Liver (tissue), 9 donors: ENCODE data around the gene SLC25A12. TPM values are rescaled to one million over a fixed set of nuclear protein-coding genes. Genes with fewer than 3 reads are reported as not detected.

Source experiments
- DNase-seq: peaks from one replicate; pipeline ENCODE4 v3.0.0-alpha.2; 2017; ENCODE audit warnings: low spot score
- H3K27ac ChIP-seq, 2 donors: one replicate each; pipeline ENCODE4 v1.7.0; 2013; ENCODE audit warnings: inconsistent platforms in 2 of 2, low read length in 2 of 2, control low read depth in 1 of 2, low read depth in 1 of 2, mild to moderate bottlenecking in 1 of 2
- H3K27me3 ChIP-seq, 4 donors: one replicate each; pipeline versions ENCODE4 v1.6.1 to v1.7.0; 2013; ENCODE audit warnings: low read length in 3 of 4, inconsistent platforms in 1 of 4, mild to moderate bottlenecking in 1 of 4, moderate library complexity in 1 of 4; ENCODE audit not compliant: control insufficient read depth in 4 of 4, insufficient read depth in 4 of 4
- H3K36me3 ChIP-seq, 4 donors: one replicate each; pipeline versions ENCODE4 v1.6.1 to v1.7.0; 2013; ENCODE audit warnings: low read length in 3 of 4, mild to moderate bottlenecking in 3 of 4, low read depth in 1 of 4, moderate library complexity in 1 of 4; ENCODE audit not compliant: control insufficient read depth in 4 of 4, insufficient read depth in 3 of 4
- H3K4me1 ChIP-seq, 4 donors: one replicate each; pipeline versions ENCODE4 v1.6.1 to v1.7.0; 2013; ENCODE audit warnings: low read length in 3 of 4, mild to moderate bottlenecking in 3 of 4, moderate library complexity in 1 of 4; ENCODE audit not compliant: control insufficient read depth in 4 of 4, insufficient read depth in 4 of 4
- H3K4me3 ChIP-seq, 3 donors: one replicate each; pipeline versions ENCODE4 v1.6.1 to v1.7.0; 2013; ENCODE audit warnings: low read length in 3 of 3, control low read depth in 1 of 3, low read depth in 1 of 3, mild to moderate bottlenecking in 1 of 3
- H3K9ac ChIP-seq, 2 donors: one replicate each; pipeline ENCODE4 v1.7.0; 2013; ENCODE audit warnings: low read length in 2 of 2, mild to moderate bottlenecking in 2 of 2, moderate library complexity in 2 of 2, control low read depth in 1 of 2, low read depth in 1 of 2
- H3K9me3 ChIP-seq, 4 donors: one replicate each; pipeline versions ENCODE4 v1.6.1 to v1.7.0; 2013; ENCODE audit warnings: low read length in 3 of 4; ENCODE audit not compliant: control insufficient read depth in 4 of 4
- ATF3 ChIP-seq: IDR thresholded peaks from 2 replicates; pipeline ENCODE4 v1.6.1; 2016; ENCODE audit warnings: antibody characterized with exemption
- EGR1 ChIP-seq, 2 donors: IDR thresholded peaks; 2 replicates each; pipeline ENCODE4 v1.6.1; 2016 to 2018; ENCODE audit warnings: antibody characterized with exemption in 2 of 2, low read depth in 2 of 2
- FOXA1 ChIP-seq: IDR thresholded peaks from 2 replicates; pipeline ENCODE4 v1.6.1; 2016; ENCODE audit warnings: antibody characterized with exemption
- GABPA ChIP-seq, 2 donors: IDR thresholded peaks in 1 of 2; conservative IDR thresholded peaks in 1 of 2; 2 replicates each; pipeline ENCODE4 v1.6.1; 2016; ENCODE audit warnings: antibody characterized with exemption in 2 of 2, mild to moderate bottlenecking in 1 of 2, moderate library complexity in 1 of 2
- HNF4A ChIP-seq, 2 donors: conservative IDR thresholded peaks; 2 replicates each; pipeline ENCODE4 v1.6.1; 2016; ENCODE audit warnings: antibody characterized with exemption in 2 of 2, mild to moderate bottlenecking in 2 of 2
- HNF4G ChIP-seq: IDR thresholded peaks from 2 replicates; pipeline ENCODE4 v1.6.1; 2016; ENCODE audit warnings: antibody characterized with exemption
- JUND ChIP-seq, 2 donors: IDR thresholded peaks; 2 replicates each; pipeline ENCODE4 v1.6.1; 2016; ENCODE audit warnings: antibody characterized with exemption in 2 of 2
- NR2F2 ChIP-seq: IDR thresholded peaks from 2 replicates; pipeline ENCODE4 v1.6.1; 2016; ENCODE audit warnings: antibody characterized with exemption
- RAD21 ChIP-seq, 2 donors: IDR thresholded peaks; 2 replicates each; pipeline ENCODE4 v1.6.1; 2016; ENCODE audit warnings: antibody characterized with exemption in 2 of 2, mild to moderate bottlenecking in 2 of 2
- RXRA ChIP-seq, 2 donors: IDR thresholded peaks; 2 replicates each; pipeline ENCODE4 v1.6.1; 2017 to 2018; ENCODE audit warnings: antibody characterized with exemption in 2 of 2, mild to moderate bottlenecking in 1 of 2
- SP1 ChIP-seq: IDR thresholded peaks from 2 replicates; pipeline ENCODE4 v1.6.1; 2018; ENCODE audit warnings: antibody characterized with exemption, mild to moderate bottlenecking
- TAF1 ChIP-seq: conservative IDR thresholded peaks from 2 replicates; pipeline ENCODE4 v1.6.1; 2016; ENCODE audit warnings: antibody characterized with exemption, mild to moderate bottlenecking
- YY1 ChIP-seq: IDR thresholded peaks from 2 replicates; pipeline ENCODE4 v1.6.1; 2016; ENCODE audit warnings: antibody characterized with exemption, mild to moderate bottlenecking
- WGBS: extraction: QIAGEN DNeasy Blood & Tissue Kit; methylation state at CpG from one replicate; pipeline ENCODE4 v1.1.7; 2013; 5-methylcytosine and 5-hydroxymethylcytosine counted together
- polyA plus RNA-seq, 2 donors: library from polyadenylated mRNA; stranded (reverse) in 1 of 2; unstranded in 1 of 2; fragments of 200-250 nt in 1 of 2; fragments of >200 nt in 1 of 2; fragmentation: Nextera tagmentation in 1 of 2; extraction: Ambion mirVana in 1 of 2; gene quantifications; one replicate each; pipeline versions ENCODE4 v1.2.1 to v1.2.3, GENCODE V29; 2013 to 2015
- total RNA-seq, 2 donors: library from RNA; depleted of rRNA; stranded (reverse); fragments of >200 nt; gene quantifications; one replicate each; pipeline ENCODE4 v1.2.3, GENCODE V29; 2014
- TF ChIP-seq, protein P1 (sequence below): IDR thresholded peaks from 2 replicates; pipeline ENCODE4 v1.6.1; 2016; ENCODE audit warnings: antibody characterized with exemption
- TF ChIP-seq, protein P2 (sequence below): IDR thresholded peaks from 2 replicates; pipeline ENCODE4 v1.6.1; 2016; ENCODE audit warnings: antibody characterized with exemption
- donor health status: healthy.
- donor health status: healthy.
- donor health status: healthy.
- donor health status: healthy.
- donor health status: healthy.

Gene SLC25A12
- total and polyA plus RNA-seq, 4 donors, result 0.46 to 4.4 (median 2.1) TPM

DNA sequence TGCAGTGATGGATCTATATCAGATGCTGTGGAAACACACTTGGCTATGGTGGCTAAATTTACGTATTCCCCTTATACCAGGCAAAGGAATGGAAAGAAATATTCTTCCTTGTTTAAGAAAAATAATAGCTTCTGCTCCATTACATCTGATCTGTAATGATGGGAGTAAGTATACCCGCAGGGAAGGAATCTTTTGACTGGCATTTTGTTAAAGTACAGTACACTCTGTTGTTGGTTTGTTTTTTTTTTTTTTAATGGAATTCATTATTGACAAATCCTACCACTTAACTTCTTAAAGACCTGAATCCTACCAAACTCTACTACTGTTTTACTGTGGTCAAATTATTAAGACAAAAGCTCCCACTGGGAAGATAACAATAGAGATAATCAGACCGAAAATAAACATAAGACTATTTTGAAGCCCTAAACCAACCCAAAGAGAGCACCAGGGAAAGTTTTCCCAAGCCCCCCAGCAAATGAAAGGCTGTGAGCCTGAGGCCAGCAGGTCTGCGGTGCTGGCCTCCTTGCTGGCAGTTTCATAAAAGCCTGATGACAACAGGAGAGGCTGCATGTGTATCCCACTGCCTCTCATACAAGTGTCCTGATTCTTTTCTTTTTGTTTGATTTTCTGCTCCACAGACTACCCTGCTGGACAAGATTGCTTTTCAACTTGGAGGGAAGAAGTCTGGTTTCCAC is 101.0 kb downstream of the SLC25A12 start (continued):
- TF ChIP-seq JUND (IDR thresholded peaks at IDR 0.05) (no peak), FOXA1 (no peak), RXRA (IDR thresholded peaks at IDR 0.05) (no peak), HNF4G (no peak), EGR1 (IDR thresholded peaks at IDR 0.05; ENCODE audit: low read depth in 2 of 2) (no peak)

- no peak for DNase-seq
- Histone ChIP-seq H3K4me1 (peaks cover 0 to 2% (median 0%) of the 10 kb centered on the region in 4 donors), H3K36me3 (no peaks in the 10 kb centered on the region), H3K4me3 (no peak overlapping the region), H3K9ac (no peak overlapping the region), H3K27ac (no peak overlapping the region), H3K27me3 (no peaks in the 10 kb centered on the region), H3K9me3 (no peaks in the 10 kb centered on the region)
- 95% methylated on average over 3 of the region's 3 CpGs for WGBS
- no peak for TF ChIP-seq FOXA1
- no peak for TF ChIP-seq ATF3
- TF ChIP-seq SP1, result no peak
Observed at GRCh38 chr2:171792157-171792556, 101.9 kb downstream of the SLC25A12 start.

DNA sequence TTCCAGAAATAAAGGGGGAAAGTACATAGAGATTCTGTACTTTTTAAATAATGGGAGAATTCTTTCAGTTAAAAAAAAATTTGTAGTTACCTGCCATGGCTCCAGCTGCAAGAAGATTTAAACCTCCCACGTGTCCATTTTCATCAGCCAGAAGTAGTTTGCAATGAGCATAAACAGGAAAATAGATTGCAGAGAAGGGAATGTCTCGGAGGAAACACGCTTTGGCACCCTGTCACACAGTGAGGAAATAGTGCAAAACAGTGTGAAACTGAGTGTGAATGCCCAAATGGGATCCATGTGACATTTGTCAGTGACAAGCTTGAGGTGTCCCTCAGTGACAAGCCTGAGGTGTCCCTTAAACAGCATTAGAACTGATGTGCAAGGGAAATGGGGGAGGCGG is 102.7 kb downstream of the SLC25A12 start:
- no peak overlapping the region for H3K27ac ChIP-seq
- TF ChIP-seq RXRA (IDR thresholded peaks at IDR 0.05) (no peak), TAF1 (no peak), YY1 (no peak), SP1 (no peak), NR2F2 (no peak), ATF3 (no peak), GABPA (IDR thresholded peaks at IDR 0.05 in 1 of 2, conservative IDR thresholded peaks at IDR 0.05 in 1 of 2) (no peak), JUND (IDR thresholded peaks at IDR 0.05) (no peak), RAD21 (IDR thresholded peaks at IDR 0.05) (no peak)
- TF ChIP-seq, protein P1, sequence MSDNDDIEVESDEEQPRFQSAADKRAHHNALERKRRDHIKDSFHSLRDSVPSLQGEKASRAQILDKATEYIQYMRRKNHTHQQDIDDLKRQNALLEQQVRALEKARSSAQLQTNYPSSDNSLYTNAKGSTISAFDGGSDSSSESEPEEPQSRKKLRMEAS, result no peak
- TF ChIP-seq, protein P2, sequence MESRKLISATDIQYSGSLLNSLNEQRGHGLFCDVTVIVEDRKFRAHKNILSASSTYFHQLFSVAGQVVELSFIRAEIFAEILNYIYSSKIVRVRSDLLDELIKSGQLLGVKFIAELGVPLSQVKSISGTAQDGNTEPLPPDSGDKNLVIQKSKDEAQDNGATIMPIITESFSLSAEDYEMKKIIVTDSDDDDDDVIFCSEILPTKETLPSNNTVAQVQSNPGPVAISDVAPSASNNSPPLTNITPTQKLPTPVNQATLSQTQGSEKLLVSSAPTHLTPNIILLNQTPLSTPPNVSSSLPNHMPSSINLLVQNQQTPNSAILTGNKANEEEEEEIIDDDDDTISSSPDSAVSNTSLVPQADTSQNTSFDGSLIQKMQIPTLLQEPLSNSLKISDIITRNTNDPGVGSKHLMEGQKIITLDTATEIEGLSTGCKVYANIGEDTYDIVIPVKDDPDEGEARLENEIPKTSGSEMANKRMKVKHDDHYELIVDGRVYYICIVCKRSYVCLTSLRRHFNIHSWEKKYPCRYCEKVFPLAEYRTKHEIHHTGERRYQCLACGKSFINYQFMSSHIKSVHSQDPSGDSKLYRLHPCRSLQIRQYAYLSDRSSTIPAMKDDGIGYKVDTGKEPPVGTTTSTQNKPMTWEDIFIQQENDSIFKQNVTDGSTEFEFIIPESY, result no peak
- no peak for DNase-seq
- H3K9ac ChIP-seq, result no peak overlapping the region
- H3K4me3 ChIP-seq, result no peak overlapping the region
- 73% methylated on average over 4 of the region's 4 CpGs for whole genome bisulfite sequencing
- no peaks in the 10 kb centered on the region for H3K36me3 ChIP-seq
- H3K9me3 ChIP-seq, result no peaks in the 10 kb centered on the region
- H3K4me1 ChIP-seq, result peaks cover 0 to 2% (median 0%) of the 10 kb centered on the region in 4 donors
- H3K27me3 ChIP-seq, result no peaks in the 10 kb centered on the region

- Histone ChIP-seq H3K36me3 (no peaks in the 10 kb centered on the region), H3K9me3 (no peaks in the 10 kb centered on the region), H3K9ac (no peak overlapping the region), H3K27ac (no peak overlapping the region), H3K27me3 (no peaks in the 10 kb centered on the region), H3K4me3 (no peak overlapping the region), H3K4me1 (no peaks in the 10 kb centered on the region)
- DNase-seq, result no peak
- no peak for TF ChIP-seq GABPA (IDR thresholded peaks at IDR 0.05 in 1 of 2, conservative IDR thresholded peaks at IDR 0.05 in 1 of 2)
- TF ChIP-seq FOXA1, result no peak
- TF ChIP-seq RXRA (IDR thresholded peaks at IDR 0.05), result no peak
- no peak for TF ChIP-seq JUND (IDR thresholded peaks at IDR 0.05)
- TF ChIP-seq, protein P1, result no peak
- TF ChIP-seq HNF4G, result no peak
- no peak for TF ChIP-seq SP1
- no peak for TF ChIP-seq HNF4A (conservative IDR thresholded peaks at IDR 0.05)
- TF ChIP-seq EGR1 (IDR thresholded peaks at IDR 0.05; ENCODE audit: low read depth in 2 of 2), result no peak
- 81% methylated on average over 6 of the region's 6 CpGs for WGBS
Observed at GRCh38 chr2:171789956-171790355, 104.1 kb downstream of the SLC25A12 start.
